Measurements from ENCODE around the gene ATP9B. TPM values are rescaled to one million over a fixed set of nuclear protein-coding genes. Genes with fewer than 3 reads are reported as not detected.

ATP9B gene
- total RNA-seq, 1 experiment from 2014 or later, result 8.6 TPM

- no TSS peak for BruUV-seq (replicated peaks)
These were observed 337.5 kb downstream of the ATP9B start for GRCh38 chr18:79406708-79407107.

GRCh38 chr18:79409313-79409712 lies 340.1 kb downstream of the ATP9B start:
- Histone ChIP-seq H3K27ac (no peak overlapping the region), H2AFZ (no peak overlapping the region), H3K4me2 (no peak overlapping the region), H3K9me3 (ENCODE audit: insufficient read depth, low read depth) (no peaks in the 10 kb centered on the region), H3K4me3 (no peak overlapping the region), H3K79me2 (ENCODE audit: low read depth) (no peaks in the 10 kb centered on the region), H3K36me3 (ENCODE audit: low read depth) (no peaks in the 10 kb centered on the region), H4K20me1 (ENCODE audit: insufficient read depth) (no peaks in the 10 kb centered on the region), H3K27me3 (ENCODE audit: insufficient read depth, low read depth) (no peaks in the 10 kb centered on the region), H3K9me2 (ENCODE audit: insufficient read depth) (no peaks in the 10 kb centered on the region), H3K4me1 (replicated peaks; ENCODE audit: insufficient read depth) (no peaks in the 10 kb centered on the region), H3F3A (ENCODE audit: insufficient read depth, low read depth) (no peaks in the 10 kb centered on the region)
- POLR2A ChIA-PET (ENCODE audit: unreplicated experiment), result no interaction called here
- intact Hi-C loops (cut with micrococcal nuclease; ENCODE audit: unreplicated experiment), result no loop called here
- no peak for DNase-seq
- BruUV-seq (replicated peaks), result no TSS peak
- CTCF ChIA-PET, result no interaction called here
- TF ChIP-seq CTCF (conservative IDR thresholded peaks at IDR 0.05) (no peak), EZH2 (IDR thresholded peaks at IDR 0.05; ENCODE audit: low read depth) (no peak)

More at GRCh38 chr18:79406708-79407107, 337.5 kb downstream of the ATP9B start:
- POLR2A ChIA-PET (ENCODE audit: unreplicated experiment), result no interaction called here
- Histone ChIP-seq H3K27me3 (ENCODE audit: insufficient read depth, low read depth) (no peaks in the 10 kb centered on the region), H3K4me2 (no peak overlapping the region), H3K79me2 (ENCODE audit: low read depth) (no peaks in the 10 kb centered on the region), H3K9me3 (ENCODE audit: insufficient read depth, low read depth) (no peaks in the 10 kb centered on the region), H2AFZ (no peak overlapping the region), H3F3A (ENCODE audit: insufficient read depth, low read depth) (no peaks in the 10 kb centered on the region), H3K9me2 (ENCODE audit: insufficient read depth) (no peaks in the 10 kb centered on the region), H3K4me1 (replicated peaks; ENCODE audit: insufficient read depth) (peaks cover 10% of the 10 kb centered on the region), H3K27ac (no peak overlapping the region), H3K36me3 (ENCODE audit: low read depth) (no peaks in the 10 kb centered on the region), H3K4me3 (no peak overlapping the region), H4K20me1 (ENCODE audit: insufficient read depth) (no peaks in the 10 kb centered on the region)
- no peak for DNase-seq
- CTCF ChIA-PET, result no interaction called here
- intact Hi-C loops (cut with micrococcal nuclease; ENCODE audit: unreplicated experiment), result no loop called here
- TF ChIP-seq EZH2 (IDR thresholded peaks at IDR 0.05; ENCODE audit: low read depth) (no peak), CTCF (conservative IDR thresholded peaks at IDR 0.05) (no peak)

- no peak for TF ChIP-seq CTCF (conservative IDR thresholded peaks at IDR 0.05)
- TF ChIP-seq EZH2 (IDR thresholded peaks at IDR 0.05; ENCODE audit: low read depth), result no peak
- H3K27me3 ChIP-seq (ENCODE audit: insufficient read depth, low read depth), result no peaks in the 10 kb centered on the region
- intact Hi-C loops (cut with micrococcal nuclease; ENCODE audit: unreplicated experiment), result no loop called here
- no peak overlapping the region for H3K4me3 ChIP-seq
- ChIA-PET CTCF (no interaction called here), POLR2A (ENCODE audit: unreplicated experiment) (no interaction called here)
- no peak overlapping the region for H2AFZ ChIP-seq
- no peaks in the 10 kb centered on the region for H3K9me2 ChIP-seq (ENCODE audit: insufficient read depth)
- no peaks in the 10 kb centered on the region for H3K9me3 ChIP-seq (ENCODE audit: insufficient read depth, low read depth)
- no peaks in the 10 kb centered on the region for H4K20me1 ChIP-seq (ENCODE audit: insufficient read depth)
- H3K36me3 ChIP-seq (ENCODE audit: low read depth), result no peaks in the 10 kb centered on the region
- H3K27ac ChIP-seq, result no peak overlapping the region
- H3K4me1 ChIP-seq (replicated peaks; ENCODE audit: insufficient read depth), result no peaks in the 10 kb centered on the region
- BruUV-seq (replicated peaks), result no TSS peak
- H3K4me2 ChIP-seq, result no peak overlapping the region
- DNase-seq, result no peak
- no peaks in the 10 kb centered on the region for H3K79me2 ChIP-seq (ENCODE audit: low read depth)
- H3F3A ChIP-seq (ENCODE audit: insufficient read depth, low read depth), result no peaks in the 10 kb centered on the region
These were observed 341.0 kb downstream of the ATP9B start for GRCh38 chr18:79410171-79410641.

Measured in PC-9 (cell line).